Neuron (in vitro differentiated cells): ENCODE data around the gene OR6F1.
"Not testable (repeated sequence)": the region's sequence is repeated elsewhere in the genome, so short reads cannot be mapped to it uniquely, and the experiment has no call there.

Source experiments
- H2AFZ ChIP-seq: one replicate; pipeline ENCODE4 v1.6.1; 2013; ENCODE audit warnings: low read depth, mild to moderate bottlenecking, inconsistent platforms, low read length, moderate library complexity
- H3K27me3 ChIP-seq: one replicate; pipeline ENCODE4 v1.6.1; 2013; ENCODE audit warnings: low read length; ENCODE audit not compliant: insufficient read depth
- H3K36me3 ChIP-seq: one replicate; pipeline ENCODE4 v1.6.1; 2013; ENCODE audit warnings: low read length; ENCODE audit not compliant: insufficient read depth
- H3K4me1 ChIP-seq: one replicate; pipeline ENCODE4 v1.6.1; 2013; ENCODE audit warnings: low read length; ENCODE audit not compliant: insufficient read depth
- H3K4me3 ChIP-seq: 2 replicates; pipeline ENCODE4 v1.5.1; 2013; ENCODE audit warnings: mild to moderate bottlenecking, low read length, moderate library complexity
- H3K9me3 ChIP-seq: one replicate; pipeline ENCODE4 v1.6.1; 2013; ENCODE audit warnings: low read length

Gene OR6F1

GRCh38 chr1:247716546-247716945 is at the start of gene OR6F1:
Gene OR6F1 (minus strand): TSS chr1:247716646. CDS start chr1:247712755, 3,891 bp downstream.
- Histone ChIP-seq H3K27me3 (no peaks in the 10 kb centered on the region), H3K36me3 (no peaks in the 10 kb centered on the region), H3K4me3 (no peak within 1 kb of the TSS), H2AFZ (no peak within 1 kb of the TSS), H3K4me1 (no peaks in the 10 kb centered on the region), H3K9me3 (no peaks in the 10 kb centered on the region)

- Histone ChIP-seq H3K27me3 (no peaks in the 10 kb centered on the region), H3K4me3 (no peak within 1 kb of the TSS), H3K36me3 (no peaks in the 10 kb centered on the region), H2AFZ (no peak within 1 kb of the TSS), H3K4me1 (no peaks in the 10 kb centered on the region), H3K9me3 (no peaks in the 10 kb centered on the region)
These were observed 44.0 kb upstream of the OR6F1 start, which contains the start of gene OR1C1 for GRCh38 chr1:247760456-247760855. Gene OR1C1 (minus strand): TSS chr1:247760556. CDS start chr1:247758406, 2,150 bp downstream.

GRCh38 chr1:247754311-247754710 is 37.9 kb upstream of the OR6F1 start:
- H2AFZ ChIP-seq, H3K36me3 ChIP-seq, H3K9me3 ChIP-seq, H3K27me3 ChIP-seq, H3K4me3 ChIP-seq, H3K4me1 ChIP-seq: not testable (repeated sequence)

- no peak overlapping the region for H3K4me3 ChIP-seq
- no peaks in the 10 kb centered on the region for H3K27me3 ChIP-seq
- no peaks in the 10 kb centered on the region for H3K36me3 ChIP-seq
- H3K4me1 ChIP-seq, result no peaks in the 10 kb centered on the region
- no peaks in the 10 kb centered on the region for H3K9me3 ChIP-seq
- H2AFZ ChIP-seq, result no peak overlapping the region
These were observed 33.4 kb upstream of the OR6F1 start for GRCh38 chr1:247749870-247750269.

GRCh38 chr1:247748041-247748440 is 31.6 kb upstream of the OR6F1 start, which contains the start of gene OR14A2:
Gene OR14A2 (minus strand): TSS chr1:247748141.
- H3K4me3 ChIP-seq, result no peak within 1 kb of the TSS
- H3K36me3 ChIP-seq, result no peaks in the 10 kb centered on the region
- H3K9me3 ChIP-seq, result no peaks in the 10 kb centered on the region
- no peaks in the 10 kb centered on the region for H3K27me3 ChIP-seq
- no peaks in the 10 kb centered on the region for H3K4me1 ChIP-seq
- H2AFZ ChIP-seq, result no peak within 1 kb of the TSS

- Histone ChIP-seq H3K27me3 (no peaks in the 10 kb centered on the region), H2AFZ (no peak overlapping the region), H3K9me3 (no peaks in the 10 kb centered on the region), H3K36me3 (no peaks in the 10 kb centered on the region), H3K4me1 (no peaks in the 10 kb centered on the region), H3K4me3 (no peak overlapping the region)
These were observed 31.2 kb upstream of the OR6F1 start for GRCh38 chr1:247747616-247748015.

- no peaks in the 10 kb centered on the region for H3K27me3 ChIP-seq
- H3K4me1 ChIP-seq, result no peaks in the 10 kb centered on the region
- H3K36me3 ChIP-seq, result no peaks in the 10 kb centered on the region
- no peak overlapping the region for H3K4me3 ChIP-seq
- no peaks in the 10 kb centered on the region for H3K9me3 ChIP-seq
- H2AFZ ChIP-seq, result no peak overlapping the region
These were observed 30.0 kb upstream of the OR6F1 start for GRCh38 chr1:247746391-247746935.

GRCh38 chr1:247742215-247742760 is 25.8 kb upstream of the OR6F1 start:
- not testable (repeated sequence) for H3K27me3 ChIP-seq, H3K4me1 ChIP-seq, H3K36me3 ChIP-seq, H2AFZ ChIP-seq, H3K4me3 ChIP-seq, H3K9me3 ChIP-seq

- H2AFZ ChIP-seq, result no peak overlapping the region
- no peaks in the 10 kb centered on the region for H3K36me3 ChIP-seq
- no peaks in the 10 kb centered on the region for H3K27me3 ChIP-seq
- H3K9me3 ChIP-seq, result no peaks in the 10 kb centered on the region
- H3K4me1 ChIP-seq, result no peaks in the 10 kb centered on the region
- no peak overlapping the region for H3K4me3 ChIP-seq
These were observed 25.3 kb upstream of the OR6F1 start for GRCh38 chr1:247741756-247742155.

GRCh38 chr1:247740721-247741120 is 24.3 kb upstream of the OR6F1 start:
- Histone ChIP-seq H3K9me3 (no peaks in the 10 kb centered on the region), H3K27me3 (no peaks in the 10 kb centered on the region), H3K4me3 (no peak overlapping the region), H3K4me1 (no peaks in the 10 kb centered on the region), H3K36me3 (no peaks in the 10 kb centered on the region), H2AFZ (no peak overlapping the region)

GRCh38 chr1:247738315-247738714 is 21.9 kb upstream of the OR6F1 start, which contains the start of gene OR14K1:
Gene OR14K1 (plus strand): TSS chr1:247738615. CDS start chr1:247738615, 0 bp downstream.
- no peaks in the 10 kb centered on the region for H3K9me3 ChIP-seq
- H3K36me3 ChIP-seq, result no peaks in the 10 kb centered on the region
- no peaks in the 10 kb centered on the region for H3K27me3 ChIP-seq
- H3K4me1 ChIP-seq, result no peaks in the 10 kb centered on the region
- H2AFZ ChIP-seq, result no peak within 1 kb of the TSS
- no peak within 1 kb of the TSS for H3K4me3 ChIP-seq

GRCh38 chr1:247721222-247721621 is 4.8 kb upstream of the OR6F1 start:
- no peaks in the 10 kb centered on the region for H3K9me3 ChIP-seq
- H2AFZ ChIP-seq, result no peak overlapping the region
- H3K4me3 ChIP-seq, result no peak overlapping the region
- no peaks in the 10 kb centered on the region for H3K36me3 ChIP-seq
- H3K27me3 ChIP-seq, result no peaks in the 10 kb centered on the region
- H3K4me1 ChIP-seq, result no peaks in the 10 kb centered on the region

GRCh38 chr1:247713753-247714152 is 2.7 kb downstream of the OR6F1 start:
- no peaks in the 10 kb centered on the region for H3K4me1 ChIP-seq
- no peaks in the 10 kb centered on the region for H3K9me3 ChIP-seq

GRCh38 chr1:247710681-247711080 is 5.8 kb downstream of the OR6F1 start:
- H3K36me3 ChIP-seq, H3K9me3 ChIP-seq, H3K4me3 ChIP-seq, H3K4me1 ChIP-seq, H3K27me3 ChIP-seq, H2AFZ ChIP-seq: not testable (repeated sequence)

More at GRCh38 chr1:247713753-247714152, 2.7 kb downstream of the OR6F1 start:
- no peak overlapping the region for H2AFZ ChIP-seq
- no peaks in the 10 kb centered on the region for H3K36me3 ChIP-seq
- no peak overlapping the region for H3K4me3 ChIP-seq
- no peaks in the 10 kb centered on the region for H3K27me3 ChIP-seq
